ENCODE results near the gene MKNK1. TPM values are rescaled to one million over a fixed set of nuclear protein-coding genes. Genes with fewer than 3 reads are reported as not detected.

The MKNK1 gene
- total and polyA plus RNA-seq, 2 of the 8 experiments (the other 6 are each of a cell fraction or from before 2014, with no cell fraction given), result 13.9 to 21.5 TPM

GRCh38 chr1:46529031-46529630 lies 74.9 kb downstream of the MKNK1 start (continued):
- TF ChIP-seq EP300 (IDR thresholded peaks at IDR 0.05; ENCODE audit: borderline replicate concordance in 1 of 2, low read depth in 2 of 2, low read length in 2 of 2) (no peak), SRF (IDR thresholded peaks at IDR 0.05; ENCODE audit: low read depth, low read length) (no peak), TBP (IDR thresholded peaks at IDR 0.05; ENCODE audit: low read depth, low read length) (no peak), E2F6 (IDR thresholded peaks at IDR 0.05) (no peak), POU5F1 (IDR thresholded peaks at IDR 0.05; ENCODE audit: low read depth, low read length) (no peak), CHD1 (IDR thresholded peaks at IDR 0.05; ENCODE audit: low read depth, low read length) (no peak), SP4 (IDR thresholded peaks at IDR 0.05; ENCODE audit: low read length) (no peak), NRF1 (IDR thresholded peaks at IDR 0.05; ENCODE audit: low read depth, low read length) (no peak), FOSL1 (IDR thresholded peaks at IDR 0.05; ENCODE audit: insufficient read depth, low read depth, low read length) (no peak)

All from H1 (cell line).